NCI-H526 treated with DMSO at 0.1 percent for 48 hours (cell line): ENCODE measurements around the gene ANOS1.

ENCODE experiments used
- DNase-seq: peaks from one replicate; lab custom pipeline; 2025; lab: John Stamatoyannopoulos, UW

The ANOS1 gene

DNA sequence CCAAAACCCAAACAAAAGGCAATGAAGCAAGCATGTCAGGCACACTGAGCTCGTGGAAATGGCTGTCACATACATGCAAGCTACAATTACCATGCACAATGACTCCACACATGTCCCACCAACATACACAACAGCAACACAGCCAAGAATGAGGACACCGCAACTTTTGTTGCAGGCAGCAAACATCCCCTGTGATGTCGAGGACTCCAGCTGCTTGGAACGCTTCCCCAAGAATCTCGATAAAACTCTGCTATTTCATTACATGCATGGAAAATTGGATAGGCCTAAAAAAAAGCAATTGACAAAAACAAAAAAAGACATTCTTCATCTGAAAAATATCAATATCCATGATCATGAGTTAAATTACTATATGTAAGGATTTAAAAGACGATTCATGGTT lies 11.8 kb downstream of the ANOS1 start:
- no peak for DNase-seq

DNA sequence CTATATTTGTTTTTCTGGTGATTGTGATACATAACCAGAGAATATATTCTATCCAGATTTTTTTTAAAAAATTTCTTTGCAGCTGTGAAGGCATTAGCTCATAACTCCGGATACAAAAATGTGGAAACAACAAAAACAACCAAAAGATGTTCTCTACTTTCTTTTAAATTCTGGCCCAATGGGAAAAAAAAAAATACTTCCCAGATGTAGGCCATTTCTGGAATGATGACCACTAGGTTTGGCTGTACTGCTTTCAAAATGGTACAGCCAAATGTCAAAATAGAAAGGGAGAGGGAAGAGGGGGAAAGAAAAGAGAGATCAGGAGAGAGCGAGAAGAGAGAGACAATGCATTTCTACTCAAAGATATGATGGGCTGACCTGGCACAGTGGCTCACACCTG lies 14.6 kb downstream of the ANOS1 start:
- no peak for DNase-seq

DNA sequence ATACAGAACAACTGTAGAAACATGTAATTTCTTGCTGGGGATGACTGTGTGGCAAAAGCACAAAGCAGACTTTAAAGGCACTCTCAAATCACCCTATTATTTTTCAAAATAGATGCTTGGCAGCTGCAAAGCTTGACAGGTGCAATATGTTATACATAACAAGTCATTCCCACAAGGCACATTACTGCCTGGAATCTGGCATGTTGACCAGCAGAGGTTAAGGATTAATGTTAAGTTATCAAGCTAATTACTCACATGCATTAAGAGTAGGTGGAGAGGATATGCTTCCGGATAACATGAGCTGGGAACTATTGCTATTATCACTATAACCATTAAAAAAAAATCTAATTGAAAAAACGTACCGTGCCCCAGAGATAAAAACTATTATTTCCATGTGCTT lies 17.8 kb downstream of the ANOS1 start:
- DNase-seq = no peak

DNA sequence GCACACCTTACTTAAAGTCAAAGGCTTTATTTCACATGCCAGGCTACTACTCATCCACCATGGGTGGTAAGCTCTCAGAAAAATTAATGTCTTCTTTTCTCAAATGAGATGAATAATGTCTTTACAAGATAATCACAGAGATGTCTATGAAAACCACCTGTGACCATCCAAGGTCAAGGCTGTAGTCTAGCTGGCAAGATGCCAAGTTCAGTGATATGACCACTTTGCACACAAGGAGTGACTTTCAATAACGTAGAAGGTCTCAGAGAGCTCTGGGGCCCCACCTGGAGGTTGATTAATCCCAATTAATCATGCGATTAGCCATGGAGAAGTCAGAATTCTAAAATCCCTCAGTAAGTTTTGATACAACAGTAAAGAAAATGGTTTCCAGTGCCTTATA lies 20.5 kb downstream of the ANOS1 start:
- no peak for DNase-seq

DNA sequence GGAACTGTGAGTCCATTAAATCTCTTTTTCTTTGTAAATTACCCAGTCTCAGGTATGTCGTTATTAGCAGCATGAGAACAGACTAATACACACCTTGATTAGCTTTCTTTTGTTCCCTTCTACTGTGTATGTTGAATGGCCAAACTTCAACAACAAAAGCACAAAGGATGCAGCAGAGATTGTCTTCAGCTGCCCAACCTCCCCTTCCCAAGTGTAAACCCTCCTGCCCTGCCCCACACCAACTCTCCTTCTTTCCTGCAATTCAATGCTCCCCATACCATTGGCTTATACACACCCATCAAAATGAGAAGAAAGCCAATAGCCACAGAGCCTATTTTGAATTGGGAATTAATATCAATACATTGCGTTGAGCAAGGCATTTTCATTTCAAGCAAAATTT lies 27.8 kb downstream of the ANOS1 start:
- no peak for DNase-seq

DNA sequence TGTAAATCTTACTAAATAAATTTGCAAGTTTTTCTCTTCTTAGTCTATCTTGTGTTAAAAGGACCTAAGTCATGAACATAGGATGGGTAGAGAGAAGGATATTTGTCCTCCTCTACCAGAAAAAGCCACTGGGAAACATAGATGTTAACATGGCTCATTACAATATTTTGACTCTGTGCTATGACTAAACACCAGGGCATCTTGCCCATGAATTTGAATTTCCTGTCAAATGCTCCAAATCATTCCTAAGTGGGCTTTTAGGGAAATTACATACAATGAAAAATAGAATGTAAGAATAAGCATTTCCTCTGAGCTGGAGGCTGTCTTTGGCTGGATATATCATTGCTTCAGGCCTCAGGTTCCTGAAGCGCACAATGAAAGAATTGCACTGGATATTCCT lies 39.1 kb downstream of the ANOS1 start:
- no peak for DNase-seq

DNA sequence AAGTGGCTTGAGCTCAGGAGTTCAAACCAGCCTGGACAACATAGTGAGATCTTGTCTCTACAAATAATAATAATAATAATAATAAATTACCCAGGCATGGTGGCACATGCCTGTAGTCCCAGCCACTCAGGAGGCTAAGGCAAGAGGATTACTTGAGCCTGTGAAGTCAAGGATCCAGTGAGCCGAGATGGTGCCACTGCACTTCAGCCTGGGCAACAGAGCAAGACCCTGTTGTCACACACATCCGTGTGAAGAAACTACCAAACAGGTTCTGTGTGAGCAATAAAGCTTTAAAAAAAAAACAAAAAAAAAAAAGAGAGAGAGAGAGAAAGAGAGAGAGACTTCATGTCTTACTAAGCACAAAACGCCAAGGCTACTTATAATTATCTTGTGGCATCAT lies 42.5 kb downstream of the ANOS1 start:
- no peak for DNase-seq

DNA sequence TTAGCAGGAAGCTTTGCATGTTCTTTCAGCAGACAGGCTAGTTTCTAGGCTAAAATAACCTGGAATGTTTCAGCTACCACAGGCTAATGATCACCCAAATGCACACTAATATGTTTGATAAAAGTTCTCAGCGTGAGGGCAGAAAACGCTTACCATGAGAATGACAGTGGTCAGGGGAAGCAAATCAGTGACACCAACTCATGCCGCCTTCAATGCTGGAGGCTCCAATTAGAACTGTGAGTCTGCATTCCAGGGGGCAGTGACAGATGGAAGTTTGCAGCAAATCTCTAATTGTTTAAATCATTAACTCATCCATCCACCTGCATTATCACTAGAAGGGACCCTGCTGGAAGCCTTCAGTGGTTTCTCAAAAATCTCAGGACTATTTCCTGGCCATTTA lies 43.2 kb downstream of the ANOS1 start:
- no peak for DNase-seq

DNA sequence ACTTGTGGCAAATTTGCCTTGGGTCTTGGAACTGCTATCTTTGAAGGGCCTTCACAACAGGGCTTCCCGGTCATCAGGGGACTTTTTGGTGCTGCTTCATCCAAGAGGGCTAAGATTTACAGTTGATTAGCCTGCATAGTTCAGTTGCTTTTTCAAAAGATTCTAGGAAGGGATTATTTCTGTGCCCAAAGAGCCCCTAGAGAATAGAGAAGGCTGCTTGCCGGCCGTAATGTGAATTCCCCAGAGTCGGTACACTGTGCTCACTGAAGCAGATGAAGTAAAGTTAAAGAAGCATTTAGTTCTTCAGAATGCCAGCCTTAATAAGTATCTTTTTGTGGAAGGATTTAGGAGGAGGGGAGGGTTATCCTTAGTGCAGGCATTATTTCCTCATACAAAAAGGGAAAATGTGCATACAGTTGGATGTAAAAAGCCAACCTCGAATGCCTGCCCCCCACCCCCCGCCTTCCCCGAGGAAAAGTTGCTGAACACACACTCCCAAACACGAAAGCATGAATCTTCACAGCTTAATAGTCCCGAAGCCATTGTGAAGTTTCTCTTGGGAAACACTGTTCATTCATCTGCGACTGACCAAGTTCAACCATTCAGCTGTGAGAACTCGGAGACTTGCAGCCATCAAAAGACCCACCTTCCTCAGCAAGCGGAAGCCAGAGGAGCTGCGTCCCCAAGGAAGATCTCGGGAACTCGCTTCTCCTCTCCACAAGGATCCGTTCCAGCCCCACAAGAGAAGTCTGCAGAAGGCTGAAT lies 47.6 kb downstream of the ANOS1 start:
- DNase-seq = no peak

DNA sequence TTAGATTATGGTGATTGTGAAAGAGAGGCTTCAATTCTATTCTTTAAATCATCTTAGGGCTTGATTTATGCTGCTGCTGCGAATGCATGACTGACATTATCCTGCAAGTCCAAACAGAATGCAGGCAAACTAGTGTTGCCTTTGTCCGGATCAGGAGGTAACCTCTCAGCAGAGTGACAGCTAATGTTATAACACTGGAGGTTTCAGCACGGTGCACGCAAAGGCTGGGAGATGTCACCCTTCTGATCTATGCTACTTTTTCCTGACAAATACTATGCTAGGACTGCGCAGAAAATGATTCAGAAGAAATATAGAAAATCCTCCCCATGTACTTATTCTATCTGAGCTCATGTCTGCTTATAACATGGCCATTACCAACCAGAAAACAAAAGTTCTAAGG lies 48.2 kb downstream of the ANOS1 start:
- no peak for DNase-seq

DNA sequence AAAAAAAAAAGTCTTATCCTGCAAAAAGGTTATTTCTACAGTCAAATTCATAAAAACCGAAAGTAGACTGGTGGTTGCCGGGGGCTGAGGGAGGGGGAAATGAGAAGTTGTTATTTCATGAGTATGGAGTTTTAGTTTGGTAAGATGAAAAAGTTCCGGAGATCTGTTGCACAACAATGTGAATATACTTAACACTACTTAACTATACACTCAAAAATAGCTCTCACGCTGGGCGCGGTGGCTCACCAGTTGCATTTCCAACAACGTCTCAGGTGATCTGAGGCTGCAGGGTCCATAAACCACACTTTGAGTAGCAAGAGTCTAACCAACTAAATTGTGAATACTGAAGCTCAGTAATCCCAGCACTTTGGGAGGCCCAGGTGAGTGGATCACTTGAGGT lies 52.4 kb downstream of the ANOS1 start:
- no peak for DNase-seq

DNA sequence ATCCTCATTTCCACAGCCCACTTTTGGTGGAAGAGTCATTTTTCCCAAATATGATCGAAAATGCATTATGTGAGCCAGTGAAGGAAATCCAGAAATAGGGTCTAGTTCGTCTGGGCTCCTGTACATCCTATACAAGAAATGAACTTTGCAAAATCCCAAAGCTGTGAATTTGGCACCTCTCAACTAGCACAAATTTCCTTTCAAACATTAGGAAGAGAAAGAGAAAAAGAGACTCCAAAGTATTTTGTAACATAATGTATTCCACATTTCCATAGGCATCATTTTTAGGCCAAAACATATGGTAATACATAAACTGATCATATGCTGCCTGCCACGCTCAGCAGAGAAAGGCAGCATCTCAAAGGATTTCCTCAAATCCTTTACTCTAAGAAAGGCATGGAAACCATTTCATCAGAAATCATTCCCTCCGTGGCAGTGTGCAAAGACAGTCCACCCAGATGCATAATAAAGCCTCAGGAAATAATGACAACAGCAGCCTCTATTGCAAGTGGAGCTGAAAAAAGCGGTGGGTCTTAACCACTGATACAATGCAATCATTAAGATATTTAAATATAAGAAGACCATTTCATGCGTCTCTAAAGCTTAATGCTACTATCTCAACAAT lies 56.8 kb downstream of the ANOS1 start:
- DNase-seq = no peak

DNA sequence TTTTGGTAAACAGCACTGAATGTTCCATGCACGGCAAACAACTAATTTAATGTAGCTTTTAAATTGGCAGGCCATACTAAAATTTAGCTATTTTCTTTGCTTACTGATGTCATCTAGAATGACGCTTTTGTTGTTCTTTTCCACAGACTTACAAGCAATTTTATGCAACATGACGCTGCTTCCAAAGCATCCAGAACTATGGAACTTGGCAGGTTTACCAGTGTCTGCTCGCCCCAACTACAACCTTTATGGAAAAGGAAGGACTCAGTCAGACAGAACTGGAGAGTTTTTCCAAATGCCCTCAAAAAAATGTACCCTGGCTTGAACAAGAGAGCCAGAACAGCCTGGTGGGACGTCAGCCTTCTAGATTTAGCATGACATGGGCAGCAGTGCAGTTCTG lies 58.7 kb downstream of the ANOS1 start:
- no peak for DNase-seq

DNA sequence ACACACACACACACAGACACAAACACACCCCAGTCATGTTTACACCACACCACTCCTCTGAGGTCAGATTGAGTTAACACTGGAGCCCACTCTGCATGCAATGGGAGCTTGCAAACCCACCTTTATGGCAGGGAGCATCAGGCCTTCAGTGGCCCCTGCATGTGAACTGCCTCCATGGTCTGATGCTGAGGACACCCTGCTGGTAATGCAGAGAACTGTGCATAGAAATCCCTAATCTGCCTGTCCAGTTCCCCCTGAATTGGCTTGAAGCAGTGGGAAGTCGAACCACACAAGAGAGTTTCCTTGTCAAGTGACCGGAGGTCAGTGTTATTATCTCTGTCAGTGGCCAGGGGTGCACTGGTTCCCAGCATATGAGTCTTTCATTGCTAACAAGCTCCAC lies 59.8 kb downstream of the ANOS1 start:
- no peak for DNase-seq

DNA sequence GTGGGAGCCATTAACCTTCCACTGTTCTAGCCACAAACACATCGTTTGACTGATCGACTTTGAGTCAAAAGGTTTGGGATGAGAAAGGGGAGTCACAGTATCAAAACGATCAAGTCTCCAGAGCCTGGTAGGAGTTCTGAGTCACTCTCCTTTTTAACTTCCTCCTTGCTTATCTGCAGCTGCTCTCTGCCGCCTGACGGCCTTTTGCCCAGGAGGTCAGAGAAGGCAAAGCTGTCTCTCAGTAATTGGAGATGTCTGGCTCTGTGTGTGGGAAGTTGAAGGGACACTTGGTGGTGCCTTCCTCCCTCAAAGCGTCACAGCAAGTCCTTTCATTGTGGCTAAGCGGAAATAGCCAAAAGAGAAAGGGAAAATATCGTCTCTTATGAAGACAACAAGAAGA lies 63.1 kb downstream of the ANOS1 start:
- no peak for DNase-seq

DNA sequence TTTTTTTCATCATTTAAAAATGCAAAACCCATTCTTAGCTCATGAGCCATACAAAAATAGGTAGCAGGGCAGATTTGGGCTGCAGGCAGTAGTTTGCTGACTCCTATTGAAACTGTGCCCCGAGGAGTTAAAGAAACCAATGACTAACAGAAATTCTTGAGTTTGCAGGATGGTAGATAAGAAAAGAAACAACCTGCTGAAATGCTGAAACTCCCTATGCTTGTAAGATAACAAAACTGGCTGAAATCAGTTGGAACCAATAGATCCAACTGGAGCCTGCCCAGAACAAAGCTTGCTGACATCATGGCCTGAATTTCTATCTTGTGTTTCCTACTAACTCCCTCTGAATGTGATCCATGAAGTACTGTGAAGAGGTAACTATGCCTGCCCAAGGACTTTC lies 68.6 kb downstream of the ANOS1 start:
- no peak for DNase-seq

DNA sequence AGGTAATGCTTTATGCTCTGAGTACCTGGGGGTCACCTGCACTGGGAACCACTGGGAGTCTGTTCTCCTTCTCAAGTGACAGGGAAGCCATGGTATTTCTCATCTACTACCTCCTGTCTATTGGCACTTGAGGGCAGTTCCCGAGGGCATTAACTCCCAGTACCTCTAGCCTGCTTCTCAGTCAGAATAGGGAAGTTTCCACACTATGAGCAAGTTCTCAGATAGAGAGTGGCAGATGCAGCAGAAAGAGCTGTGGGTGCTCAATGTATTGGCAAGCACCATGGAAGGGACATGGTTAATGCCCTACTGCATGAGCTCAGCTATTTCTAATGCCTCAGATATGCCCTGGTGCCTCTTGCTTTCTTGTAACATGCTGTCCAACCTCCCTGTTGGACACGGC lies 74.1 kb downstream of the ANOS1 start:
- DNase-seq = no peak

DNA sequence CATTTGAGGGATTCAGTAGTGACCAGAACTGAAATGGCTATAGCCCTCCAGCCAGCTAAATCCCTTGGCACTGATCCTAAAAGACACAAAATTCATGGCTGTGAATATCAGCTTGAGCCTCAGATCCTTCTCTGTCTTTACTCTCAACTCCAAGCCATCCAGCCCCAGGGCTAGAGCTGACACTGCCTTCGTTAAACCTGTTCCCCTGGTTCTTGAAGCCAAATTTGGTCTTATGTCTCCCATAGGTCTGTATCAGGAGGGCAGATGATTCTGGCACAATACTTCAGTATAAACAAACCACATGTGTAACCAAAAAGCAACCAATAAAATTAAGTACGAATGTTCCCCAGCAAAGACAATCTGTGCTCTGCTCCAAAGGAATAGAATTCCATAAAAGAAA lies 78.0 kb downstream of the ANOS1 start:
- DNase-seq = no peak

DNA sequence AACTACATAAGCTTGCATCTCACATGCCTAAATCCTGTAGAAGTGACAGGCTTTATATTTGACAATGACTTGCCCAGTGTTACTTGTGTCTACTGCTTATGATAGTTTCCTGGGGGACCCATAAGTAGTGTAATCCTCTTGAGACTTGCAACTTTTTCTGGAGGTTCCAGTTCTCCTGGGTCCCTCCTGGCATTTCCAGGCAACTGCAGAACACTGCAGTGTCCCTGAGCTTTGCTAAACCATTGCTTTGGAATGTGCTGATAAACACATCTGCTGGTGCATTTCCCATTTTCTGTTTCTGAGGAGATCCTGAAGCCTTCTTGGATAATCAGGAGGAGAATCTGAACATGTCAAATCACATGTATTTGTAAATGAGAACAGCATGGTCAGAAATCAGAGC lies 82.0 kb downstream of the ANOS1 start:
- no peak for DNase-seq

DNA sequence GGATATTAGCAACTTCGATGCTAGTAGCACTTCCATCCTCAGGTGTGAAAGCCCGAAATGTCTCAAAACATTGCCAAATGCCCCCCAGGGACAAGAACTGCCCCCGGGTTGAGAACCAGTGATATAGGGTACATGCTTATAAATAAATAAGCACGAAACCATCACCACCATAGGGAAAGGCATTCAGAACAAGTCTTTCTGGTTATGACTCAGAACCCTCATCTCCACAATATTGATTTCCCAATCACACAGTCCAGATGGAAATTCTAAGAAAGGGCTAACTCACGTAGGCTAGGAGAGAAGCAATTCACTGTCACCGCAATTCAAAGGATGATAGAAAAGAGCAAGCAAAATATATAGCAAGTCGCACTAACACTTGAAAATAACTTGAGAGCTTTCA lies 84.8 kb downstream of the ANOS1 start:
- no peak for DNase-seq

DNA sequence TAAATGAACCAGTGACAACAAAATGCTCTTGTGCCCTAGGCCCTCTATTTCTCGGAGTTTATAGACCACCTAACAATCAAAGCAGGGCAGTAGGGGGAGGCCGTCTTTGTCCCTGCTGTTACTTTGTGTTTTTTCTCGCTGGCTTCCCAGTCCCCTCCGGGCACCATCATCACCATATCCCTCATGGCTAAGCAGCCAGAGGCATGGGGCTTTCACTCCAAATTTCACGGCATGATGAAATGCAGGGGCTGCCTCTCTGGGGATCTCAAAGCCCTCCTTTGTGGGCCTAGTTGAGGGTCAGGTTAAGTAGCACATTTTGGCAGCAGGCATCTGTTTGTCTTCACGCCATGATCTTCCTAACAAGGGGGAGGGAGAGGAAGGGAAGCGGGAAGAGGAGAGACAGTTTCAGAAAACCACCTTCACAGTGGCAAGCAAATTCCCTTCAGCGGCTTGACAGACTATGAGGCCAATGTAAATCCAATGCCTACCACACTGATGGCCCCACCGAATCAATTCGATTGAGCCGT lies 91.9 kb downstream of the ANOS1 start:
- DNase-seq = no peak

DNA sequence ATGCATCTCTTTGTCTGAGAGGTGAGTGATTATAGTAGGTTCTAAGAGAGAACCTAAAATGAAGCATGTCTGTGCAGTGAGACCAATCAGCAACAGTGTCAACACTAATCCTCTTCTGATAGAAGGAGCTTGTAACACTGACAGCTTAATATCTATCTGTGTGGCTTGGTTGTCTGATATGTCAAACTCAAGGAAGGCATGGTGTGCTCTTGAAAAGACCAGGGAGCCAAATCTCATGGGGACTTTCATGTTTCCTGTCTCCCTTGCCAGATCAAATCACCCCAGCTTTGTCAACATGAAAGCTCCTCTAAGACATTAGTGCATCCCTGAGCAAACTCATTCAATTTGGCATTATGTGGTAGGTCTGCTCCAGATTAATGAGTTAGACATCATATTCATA lies 95.4 kb downstream of the ANOS1 start:
- DNase-seq = no peak

DNA sequence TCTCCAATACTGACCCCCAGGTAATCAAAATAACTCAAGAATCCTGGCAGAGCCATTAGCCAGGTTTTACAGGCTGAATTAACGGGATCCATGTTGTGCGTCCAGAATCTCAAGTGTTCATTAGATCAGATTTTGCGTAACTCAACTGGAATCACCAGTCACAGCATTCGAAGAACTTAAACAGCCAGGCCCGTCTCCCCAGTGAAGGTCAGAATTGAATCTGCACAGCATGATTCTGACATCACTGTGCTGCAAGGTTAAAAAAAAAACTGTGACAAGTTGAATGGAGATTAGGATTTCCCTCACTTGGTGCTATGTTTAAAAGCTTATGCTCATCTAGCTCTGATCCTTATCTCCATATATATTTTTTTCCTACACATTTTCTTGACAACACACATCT lies 96.1 kb downstream of the ANOS1 start:
- no peak for DNase-seq

DNA sequence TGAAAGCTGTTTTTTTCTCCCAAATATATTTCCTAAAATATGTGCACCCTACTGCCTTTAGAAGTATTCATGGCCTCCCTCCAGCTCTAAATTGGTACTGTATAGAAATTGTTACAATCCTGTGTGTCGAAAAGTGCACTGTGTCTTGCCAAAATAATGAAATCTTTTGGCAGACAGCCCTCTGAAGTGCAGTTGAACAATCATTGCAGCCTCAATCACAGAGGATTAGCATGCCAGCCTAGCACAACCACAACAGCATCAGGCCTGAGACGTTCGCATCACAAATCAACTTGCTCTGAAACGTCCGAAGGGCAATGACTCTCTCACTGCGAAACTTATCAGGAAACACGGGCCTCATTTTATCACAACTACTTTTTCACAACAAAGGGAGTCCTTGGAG lies 99.0 kb downstream of the ANOS1 start:
- no peak for DNase-seq
